ENCODE data around the gene SCP2.

DNA sequence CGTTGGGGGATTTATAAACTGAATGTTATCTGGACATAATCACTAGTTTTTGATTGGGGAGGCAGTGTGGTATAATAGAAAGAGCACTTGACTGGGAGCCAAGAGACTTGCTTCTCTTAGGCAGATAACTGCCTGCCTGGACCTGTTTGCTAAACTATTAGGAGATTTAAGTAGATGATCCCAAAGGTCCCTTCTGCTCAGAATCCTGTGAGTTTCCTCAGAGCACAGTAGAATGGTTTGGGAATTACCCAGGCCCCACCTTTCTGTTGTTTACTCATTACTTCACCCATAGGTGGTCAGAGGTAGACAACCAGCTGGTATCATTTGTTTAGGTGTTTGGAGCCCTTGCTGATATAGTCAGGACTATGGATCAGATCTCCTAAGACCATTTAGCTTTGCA is 124.6 kb downstream of the SCP2 start:
- TF ChIP-seq EZH2phosphoT487 (IDR thresholded peaks at IDR 0.05; ENCODE audit: borderline replicate concordance): no peak
- TF ChIP-seq, protein P1, sequence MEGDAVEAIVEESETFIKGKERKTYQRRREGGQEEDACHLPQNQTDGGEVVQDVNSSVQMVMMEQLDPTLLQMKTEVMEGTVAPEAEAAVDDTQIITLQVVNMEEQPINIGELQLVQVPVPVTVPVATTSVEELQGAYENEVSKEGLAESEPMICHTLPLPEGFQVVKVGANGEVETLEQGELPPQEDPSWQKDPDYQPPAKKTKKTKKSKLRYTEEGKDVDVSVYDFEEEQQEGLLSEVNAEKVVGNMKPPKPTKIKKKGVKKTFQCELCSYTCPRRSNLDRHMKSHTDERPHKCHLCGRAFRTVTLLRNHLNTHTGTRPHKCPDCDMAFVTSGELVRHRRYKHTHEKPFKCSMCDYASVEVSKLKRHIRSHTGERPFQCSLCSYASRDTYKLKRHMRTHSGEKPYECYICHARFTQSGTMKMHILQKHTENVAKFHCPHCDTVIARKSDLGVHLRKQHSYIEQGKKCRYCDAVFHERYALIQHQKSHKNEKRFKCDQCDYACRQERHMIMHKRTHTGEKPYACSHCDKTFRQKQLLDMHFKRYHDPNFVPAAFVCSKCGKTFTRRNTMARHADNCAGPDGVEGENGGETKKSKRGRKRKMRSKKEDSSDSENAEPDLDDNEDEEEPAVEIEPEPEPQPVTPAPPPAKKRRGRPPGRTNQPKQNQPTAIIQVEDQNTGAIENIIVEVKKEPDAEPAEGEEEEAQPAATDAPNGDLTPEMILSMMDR (conservative IDR thresholded peaks at IDR 0.05; ENCODE audit: low read length): no peak

Measured in Loucy (cell line).